Stimulated activated CD8-positive, alpha-beta memory T cell treated with anti-CD3 and anti-CD28 coated beads, Interleukin-7, amount 100 ng/mL, for 48 hours (primary cell): ENCODE results near the gene SRPK2.

Source experiments
- DNase-seq, 2 donors: peaks; one replicate each; pipeline ENCODE4 v3.0.0-alpha.2; 2020; ENCODE audit warnings: low read depth in 1 of 2; ENCODE audit errors: extremely low read depth in 1 of 2

SRPK2 gene

DNA sequence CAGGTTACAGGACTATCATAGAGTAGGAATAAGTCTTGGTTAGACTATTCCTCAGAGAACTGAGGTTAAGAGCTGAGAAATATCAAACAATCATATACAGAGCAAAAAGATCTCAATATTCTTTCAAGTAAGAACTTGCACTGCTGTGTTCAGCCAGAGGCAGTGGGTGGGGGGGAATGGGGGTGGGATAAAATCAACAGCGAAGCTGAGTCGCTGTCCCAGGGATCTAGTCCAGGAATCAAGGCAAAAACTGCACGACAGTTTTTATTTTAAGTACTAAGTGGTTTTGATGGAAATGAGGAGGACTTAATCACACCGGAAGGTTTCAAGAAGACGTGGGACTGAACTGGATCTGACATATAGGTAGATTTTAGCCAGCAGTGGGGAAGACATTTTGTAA lies 159.1 kb downstream of the SRPK2 start:
- DNase-seq = no peak

DNA sequence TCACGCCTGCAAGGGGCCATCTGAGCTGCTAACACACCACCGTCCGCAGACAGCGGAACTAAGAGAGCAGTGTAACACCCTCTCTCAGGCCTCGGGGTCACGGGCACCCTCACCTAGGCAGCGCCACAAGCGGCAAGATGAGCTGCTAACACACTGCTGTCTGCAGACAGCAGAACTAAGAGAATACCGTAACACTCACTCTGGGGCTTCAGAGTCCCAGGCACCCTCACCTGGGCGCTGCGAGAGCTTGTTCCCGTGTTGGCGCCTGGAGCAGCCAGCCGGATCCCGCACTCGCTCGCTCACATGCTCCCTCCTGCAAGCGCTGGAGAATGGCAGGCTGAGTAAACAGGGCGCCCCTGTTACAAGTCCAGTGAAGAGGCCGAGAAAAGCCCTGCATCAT lies 160.2 kb downstream of the SRPK2 start:
- no peak for DNase-seq

DNA sequence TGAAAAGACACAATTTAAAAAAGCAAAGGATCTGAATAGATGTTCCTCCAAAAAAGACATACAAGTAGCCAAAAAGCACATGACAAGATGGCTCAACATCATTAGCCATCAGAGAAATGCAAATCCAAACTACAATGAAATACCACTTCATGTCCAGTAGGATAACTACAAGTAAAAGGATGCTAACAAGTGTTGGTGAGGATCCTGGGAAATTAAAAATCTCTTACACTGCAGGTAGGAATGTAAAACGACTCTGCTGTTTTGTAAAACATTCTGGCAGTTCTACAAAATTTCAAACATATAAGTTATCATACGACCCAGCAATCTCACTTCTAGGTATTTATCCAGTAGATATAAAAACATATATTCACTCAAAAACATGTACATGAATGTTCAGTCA lies 161.3 kb downstream of the SRPK2 start:
- DNase-seq = no peak

DNA sequence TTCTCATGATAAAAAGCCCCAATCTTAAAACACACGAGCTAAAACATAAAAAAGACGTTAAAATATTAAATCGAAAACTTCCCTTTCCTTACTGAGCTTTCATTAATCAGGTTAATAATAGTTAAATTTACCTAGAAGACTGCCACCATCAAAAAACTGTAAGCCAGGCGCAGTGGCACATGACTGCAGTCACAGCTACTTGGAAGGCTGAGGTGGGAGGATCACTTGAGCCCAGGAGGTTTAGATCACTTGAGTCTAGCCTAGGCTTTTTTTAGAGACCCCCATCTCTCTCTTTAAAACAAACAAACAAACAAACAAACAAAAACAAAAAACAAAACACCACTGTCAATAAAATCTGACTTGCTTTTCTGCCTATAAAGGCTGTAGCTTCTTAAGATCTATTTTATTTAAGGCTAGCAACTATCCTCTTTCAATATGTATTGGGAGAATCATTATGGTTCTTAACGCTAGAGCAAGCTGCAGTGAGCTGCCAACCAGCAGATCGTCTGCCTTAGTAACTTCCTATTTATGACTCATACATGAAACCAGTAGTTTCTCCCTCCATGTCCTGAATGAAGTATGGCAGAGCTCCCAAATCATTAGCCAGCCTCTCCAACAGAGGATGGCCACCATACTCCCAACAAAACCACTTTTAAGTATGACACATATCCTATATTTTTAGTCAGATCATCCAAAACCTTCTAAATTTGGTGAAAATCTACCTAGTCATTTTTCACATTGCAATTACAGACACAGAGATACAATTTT lies 163.7 kb downstream of the SRPK2 start:
- no peak for DNase-seq

DNA sequence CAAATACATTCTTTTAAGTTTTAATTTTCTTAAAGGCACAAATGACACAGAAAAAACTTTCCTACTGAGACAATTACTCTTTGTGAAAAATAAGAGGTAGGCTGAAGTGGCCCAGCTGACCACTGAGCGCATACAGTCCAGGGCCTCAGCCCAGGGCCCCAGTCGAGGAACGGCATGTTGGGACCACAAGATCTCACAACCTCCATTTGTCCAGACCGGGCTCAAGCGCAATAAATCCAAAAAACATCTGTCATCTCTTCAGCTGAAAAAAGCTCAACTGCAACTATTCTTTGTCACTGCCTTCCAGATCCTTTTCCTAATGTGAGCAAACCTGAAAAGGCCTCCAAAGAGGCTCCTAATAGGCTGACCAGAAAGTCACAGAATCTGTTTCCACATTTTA lies 165.8 kb downstream of the SRPK2 start:
- DNase-seq = no peak

DNA sequence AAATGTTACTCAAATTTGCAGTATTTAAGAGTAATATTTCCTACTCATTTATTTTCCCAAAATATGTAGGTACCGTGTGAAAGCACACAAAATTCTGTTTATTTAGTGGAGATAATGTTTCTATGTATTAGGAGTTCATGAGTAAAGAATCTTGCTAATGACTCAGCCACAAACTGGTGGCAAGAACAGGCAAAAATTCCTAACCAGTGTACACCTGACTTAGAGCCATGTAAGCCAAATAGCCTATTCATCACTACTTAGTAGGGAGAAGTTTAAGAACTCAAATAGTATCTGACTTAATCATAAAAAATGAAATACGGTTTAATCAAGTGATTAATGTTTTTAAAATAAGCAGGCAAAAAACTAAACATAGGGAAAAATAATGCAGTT lies 169.0 kb downstream of the SRPK2 start:
- no peak for DNase-seq

DNA sequence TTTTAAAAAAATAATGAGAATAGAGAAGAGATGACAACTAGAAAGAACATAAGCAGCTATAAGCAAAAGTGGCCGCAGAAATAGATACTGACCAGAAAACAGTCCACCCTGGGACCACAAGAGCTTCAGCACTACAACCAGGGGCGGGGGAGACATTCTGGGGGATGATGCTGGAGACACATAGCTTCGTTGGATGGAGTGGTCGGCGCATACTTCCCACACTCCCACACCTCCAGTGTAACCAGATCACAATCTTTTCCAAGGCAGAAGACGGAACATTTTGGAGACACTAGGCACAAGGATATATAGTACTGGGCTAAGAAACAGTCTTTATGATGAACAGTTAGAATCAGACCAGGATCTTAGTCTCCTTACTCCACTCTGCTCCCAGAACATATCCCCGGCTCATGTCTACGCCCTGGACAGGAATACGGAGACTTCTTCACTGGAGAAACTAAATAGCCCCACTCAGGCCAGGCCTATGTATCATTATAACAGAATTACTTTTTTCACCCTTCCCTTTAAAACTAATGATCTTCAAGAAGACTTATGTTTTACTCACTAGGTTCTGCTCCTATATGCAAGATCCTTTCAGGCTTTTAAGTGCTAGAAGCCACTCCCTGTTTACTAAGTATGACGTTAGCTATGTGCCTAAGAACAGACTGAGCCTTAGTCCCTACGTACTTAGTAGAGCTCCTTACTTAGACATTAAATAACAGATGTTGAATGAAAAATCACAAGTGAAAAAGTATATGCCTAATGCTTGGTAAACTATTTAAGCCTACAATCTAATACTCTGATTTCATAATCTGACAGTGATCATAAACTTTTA lies 169.6 kb downstream of the SRPK2 start:
- no peak for DNase-seq

DNA sequence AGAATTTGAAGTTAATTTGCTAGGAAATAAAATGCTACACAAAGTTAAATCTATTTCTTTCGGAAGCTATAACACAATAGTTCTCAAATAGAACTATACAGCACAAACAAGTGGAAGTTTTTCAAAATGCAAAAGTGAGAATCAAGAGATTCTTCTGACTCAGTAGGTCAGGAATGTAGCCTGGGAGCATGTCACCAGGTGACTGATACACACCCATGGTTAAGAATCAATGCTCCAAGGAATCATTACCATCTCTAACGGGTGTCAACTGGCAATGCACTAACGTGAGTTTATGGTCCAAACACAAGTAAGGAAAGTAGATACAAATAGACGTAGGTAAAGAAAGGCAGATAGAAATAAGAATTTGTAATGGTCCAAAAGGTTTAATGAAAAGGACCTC lies 170.5 kb downstream of the SRPK2 start:
- no peak for DNase-seq

DNA sequence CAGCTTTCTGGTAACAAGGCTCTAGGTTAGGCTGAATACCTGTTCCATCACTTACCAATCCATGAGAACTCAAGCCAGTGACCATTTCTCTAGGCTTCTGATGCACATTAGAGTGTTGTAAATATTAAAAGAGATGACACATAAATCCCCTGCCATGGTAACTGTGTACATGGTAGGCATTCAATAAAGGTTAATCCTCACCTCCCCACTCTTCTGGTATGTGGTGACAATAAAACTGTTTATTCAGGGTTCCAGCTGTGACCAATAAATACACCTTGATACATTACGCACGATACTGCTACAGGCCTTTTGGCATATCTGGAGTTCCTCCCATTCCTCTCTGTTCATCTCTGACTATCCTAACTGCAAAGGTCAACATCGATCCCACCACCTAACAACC lies 171.9 kb downstream of the SRPK2 start:
- DNase-seq = no peak

DNA sequence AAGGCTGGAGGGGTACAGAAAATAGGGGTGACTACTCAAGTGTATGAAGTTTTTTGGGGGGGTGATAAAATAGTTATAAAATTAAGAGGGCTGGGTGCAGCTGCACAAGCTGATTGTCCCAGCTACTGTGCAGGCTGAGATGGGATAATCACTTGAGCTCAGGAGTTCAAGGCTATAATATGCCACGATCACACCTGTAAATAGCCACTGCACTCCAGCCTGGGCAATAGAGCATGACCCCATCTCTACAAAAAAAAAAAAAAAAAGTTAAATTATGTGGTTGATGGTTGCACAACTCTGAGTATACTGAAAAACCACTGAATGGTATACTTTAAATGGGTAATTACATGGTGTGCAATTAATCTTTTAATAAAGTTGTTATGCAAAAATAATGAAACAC lies 172.9 kb downstream of the SRPK2 start:
- DNase-seq = no peak

DNA sequence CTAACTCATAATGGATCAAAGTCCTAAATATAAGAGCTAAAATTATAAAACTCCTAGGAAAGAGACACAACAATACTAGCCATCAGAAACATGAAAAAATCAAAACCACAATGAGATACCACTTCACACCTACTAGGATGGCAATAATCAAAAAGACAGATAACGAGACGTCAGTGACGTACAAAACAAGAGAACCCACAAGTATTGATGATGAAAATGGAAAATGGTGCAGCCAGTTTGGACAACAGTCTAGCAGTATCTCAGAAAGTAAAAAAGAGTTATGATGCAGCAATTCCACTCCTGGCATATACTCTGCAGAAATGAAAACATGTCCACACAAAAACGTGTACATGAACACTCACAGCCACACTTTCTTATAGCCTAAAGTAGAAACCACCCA lies 173.5 kb downstream of the SRPK2 start:
- no peak for DNase-seq

DNA sequence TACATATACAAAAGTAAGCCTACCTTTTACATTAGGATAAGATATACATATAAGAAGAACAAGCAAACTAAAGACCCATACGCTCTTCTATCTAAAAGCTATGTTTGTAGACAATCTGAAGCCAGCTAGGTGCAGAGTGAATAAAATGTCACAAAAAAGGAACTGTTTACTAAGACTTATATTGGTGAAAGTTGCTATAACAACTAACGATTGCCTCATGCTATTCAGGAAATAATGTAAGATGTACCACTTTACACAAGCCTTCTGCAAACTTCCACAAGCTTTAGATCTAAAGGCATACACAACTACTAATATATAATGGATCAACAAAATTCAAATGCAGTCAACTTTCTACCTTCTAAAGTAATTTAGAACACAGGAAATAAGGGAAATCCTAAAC lies 175.1 kb downstream of the SRPK2 start:
- no peak for DNase-seq

DNA sequence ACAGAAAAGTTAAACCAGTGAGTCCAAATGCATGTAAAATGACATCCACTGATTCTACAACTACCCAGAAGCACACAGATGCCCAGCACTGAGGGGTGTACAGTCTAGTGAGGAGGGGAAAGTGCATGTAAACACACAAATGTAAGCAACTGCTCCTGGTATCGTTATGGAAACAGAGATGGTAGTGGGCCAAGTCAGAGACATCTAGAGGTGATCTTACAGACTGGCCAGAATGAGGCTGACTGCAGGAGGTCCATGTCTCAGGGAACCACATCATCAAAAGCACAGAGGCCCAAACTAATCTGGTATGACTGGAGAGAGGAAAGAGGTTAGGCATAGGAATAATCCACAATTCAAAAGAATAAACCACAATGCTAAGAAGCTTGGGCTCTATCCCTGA lies 176.5 kb downstream of the SRPK2 start:
- no peak for DNase-seq

DNA sequence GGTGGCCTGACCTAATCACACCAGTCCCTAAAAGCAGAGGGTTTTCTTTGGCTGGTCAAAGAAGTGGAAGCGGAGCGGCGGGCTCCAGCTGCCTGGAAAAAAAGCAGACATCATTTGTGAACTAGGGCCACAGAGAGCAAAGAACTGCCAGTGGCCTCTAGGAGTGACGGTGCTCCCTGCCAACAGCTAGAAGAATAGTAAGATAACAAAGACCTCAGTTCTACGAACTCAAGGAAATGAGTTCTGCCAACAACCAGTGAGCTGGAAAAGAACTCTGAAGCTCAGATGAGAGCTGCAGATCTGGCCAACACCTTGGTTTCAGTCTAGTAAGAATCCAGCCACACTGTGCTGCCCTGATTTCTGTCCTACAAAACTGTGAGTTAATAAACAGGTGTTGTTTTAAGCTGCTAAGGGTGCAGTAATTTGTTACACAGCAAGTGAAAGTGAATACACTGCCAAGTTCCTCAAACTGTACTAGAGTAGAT lies 178.0 kb downstream of the SRPK2 start:
- no peak for DNase-seq

DNA sequence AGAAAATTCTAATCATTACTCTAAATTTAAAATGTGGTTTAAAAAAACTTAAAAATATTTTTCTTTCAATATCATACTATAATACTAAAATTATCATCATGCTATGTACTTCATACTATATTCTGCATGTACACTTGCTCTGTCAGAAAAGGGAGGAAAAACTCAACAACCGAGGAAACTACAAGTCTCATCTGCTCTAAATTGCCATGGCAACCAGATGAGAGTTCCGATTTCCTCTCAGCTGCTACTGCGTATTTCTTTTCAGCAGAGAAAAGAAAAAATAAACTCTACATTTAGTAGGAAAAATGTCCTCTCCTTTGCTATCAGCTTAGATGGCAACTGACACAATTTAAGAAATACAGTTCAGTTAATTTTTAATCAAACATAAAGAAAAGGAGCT lies 178.9 kb downstream of the SRPK2 start:
- DNase-seq = no peak

DNA sequence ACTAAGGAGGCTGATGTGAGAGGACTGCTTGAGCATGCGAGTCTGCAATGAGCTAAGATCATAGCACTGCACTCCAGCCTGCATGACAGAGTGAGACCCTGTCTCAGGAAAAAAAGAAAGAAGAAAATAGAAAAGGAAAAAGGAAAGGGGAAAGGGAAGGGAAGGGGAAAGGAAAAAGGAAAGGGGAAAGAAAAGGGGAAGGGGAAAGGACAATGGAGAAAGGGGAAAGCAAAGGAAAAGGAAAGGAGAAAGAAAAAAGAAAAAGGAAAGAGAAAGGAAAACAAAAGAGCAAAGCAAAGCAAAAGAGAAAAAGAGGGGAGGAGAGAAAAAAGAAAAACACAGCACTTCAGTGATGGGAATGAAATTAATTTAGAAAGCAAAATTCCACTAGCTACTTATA lies 179.3 kb downstream of the SRPK2 start:
- DNase-seq = no peak

DNA sequence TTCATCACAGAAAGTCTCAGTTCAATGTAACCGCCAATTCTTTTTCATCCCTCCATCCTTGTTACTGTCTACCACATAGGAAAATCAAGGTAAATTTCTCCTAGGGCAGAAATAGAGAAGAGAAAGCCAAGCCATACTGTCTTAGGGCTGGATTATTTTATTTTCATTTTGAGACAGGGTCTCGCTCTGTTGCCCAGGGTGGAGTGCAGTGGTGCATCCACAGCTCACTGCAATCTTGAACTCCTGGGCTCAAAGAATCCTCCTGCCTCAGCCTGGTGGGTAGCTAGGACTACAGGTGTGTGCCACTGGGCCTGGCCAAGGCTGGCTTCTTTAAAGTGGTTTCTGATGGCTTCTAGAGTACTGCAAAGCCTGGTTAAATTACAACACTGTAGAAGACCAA lies 181.7 kb downstream of the SRPK2 start:
- no peak for DNase-seq

DNA sequence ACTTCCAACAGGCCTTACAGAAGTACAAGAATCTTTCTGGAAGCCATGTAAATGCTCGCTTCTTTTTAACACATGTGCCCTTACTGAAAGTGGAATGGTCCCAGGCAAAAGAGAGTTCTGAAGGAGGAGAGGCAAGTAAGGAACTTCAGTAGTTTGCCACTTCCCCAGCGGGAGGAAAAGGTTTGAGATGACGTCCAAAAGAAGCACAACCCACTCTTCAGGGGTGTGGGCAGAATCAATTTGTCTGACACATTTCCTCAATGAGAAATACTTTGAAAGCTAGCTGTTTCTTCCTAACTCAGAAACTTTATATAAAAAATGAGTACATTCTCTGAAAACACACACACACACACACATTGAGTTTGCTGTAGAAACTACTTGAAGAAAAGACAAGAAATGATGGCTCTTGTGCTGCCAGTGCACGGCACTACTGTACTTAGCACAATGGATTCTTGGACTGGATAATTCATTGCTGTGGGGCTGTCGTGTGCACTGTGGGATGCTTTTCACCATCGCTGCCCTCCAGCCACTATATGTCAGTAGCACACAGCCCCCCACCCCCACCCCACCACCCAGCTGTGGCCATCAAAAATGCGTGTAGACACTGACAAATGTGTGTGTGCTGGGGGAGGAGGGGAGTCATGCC lies 183.0 kb downstream of the SRPK2 start:
- peak in 1 of 2 donors; percentile 25 for DNase-seq

DNA sequence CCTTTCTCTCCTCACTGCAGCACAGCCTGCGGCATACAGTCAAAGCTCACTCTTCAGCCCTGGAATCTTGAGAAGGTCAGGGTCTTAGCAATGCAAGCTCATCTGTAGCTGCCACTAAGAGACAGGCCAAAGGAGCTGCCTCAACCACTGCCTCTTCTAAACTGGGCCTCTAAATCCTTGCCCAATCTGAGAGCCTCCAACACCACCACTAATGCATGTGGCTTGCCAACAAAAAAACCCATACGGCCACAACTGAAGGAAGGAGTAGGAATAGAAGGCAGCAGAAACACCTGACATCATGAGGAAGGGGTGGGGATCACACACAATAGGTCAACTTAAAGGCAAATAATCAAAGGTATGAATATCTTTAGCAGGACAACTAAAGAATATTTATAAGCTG lies 183.8 kb downstream of the SRPK2 start:
- no peak for DNase-seq

DNA sequence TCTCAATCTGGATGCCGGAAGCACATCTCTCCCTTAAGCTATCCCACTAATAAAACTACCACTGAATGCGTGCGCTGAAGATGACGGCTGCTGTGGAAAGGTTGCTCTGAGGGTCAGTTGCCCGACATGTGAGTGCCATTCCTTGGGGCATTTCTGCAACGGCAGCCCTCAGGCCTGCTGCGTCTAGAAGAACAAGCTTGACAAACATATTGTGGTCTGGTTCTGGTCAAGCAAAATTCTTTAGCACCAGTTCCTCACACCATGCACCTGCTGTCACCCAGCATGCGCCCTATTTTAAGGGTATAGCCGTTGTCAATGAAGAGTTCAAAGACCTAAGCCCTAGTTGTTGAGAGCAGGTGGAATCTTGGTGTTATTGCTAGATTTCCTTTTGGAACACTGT lies 184.2 kb downstream of the SRPK2 start:
- DNase-seq = no peak

DNA sequence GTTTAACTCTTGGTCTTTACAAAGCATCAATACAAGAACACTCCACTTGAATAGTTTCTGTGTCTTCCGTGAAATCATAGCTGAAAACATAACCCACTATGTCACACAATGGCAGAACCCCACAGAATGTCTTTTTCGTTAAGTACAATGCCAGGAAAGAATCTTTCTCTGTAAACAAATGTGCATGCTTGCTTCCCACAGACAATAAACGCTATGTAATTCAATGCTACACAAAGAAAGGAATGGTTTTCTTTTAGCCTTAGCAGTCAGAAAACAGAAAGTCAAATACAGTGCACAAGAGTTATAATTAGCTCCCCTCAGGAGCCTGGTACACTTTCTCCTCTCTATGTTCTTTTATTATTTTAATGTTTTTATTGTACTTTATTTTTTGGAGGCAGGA lies 186.1 kb downstream of the SRPK2 start:
- no peak for DNase-seq

DNA sequence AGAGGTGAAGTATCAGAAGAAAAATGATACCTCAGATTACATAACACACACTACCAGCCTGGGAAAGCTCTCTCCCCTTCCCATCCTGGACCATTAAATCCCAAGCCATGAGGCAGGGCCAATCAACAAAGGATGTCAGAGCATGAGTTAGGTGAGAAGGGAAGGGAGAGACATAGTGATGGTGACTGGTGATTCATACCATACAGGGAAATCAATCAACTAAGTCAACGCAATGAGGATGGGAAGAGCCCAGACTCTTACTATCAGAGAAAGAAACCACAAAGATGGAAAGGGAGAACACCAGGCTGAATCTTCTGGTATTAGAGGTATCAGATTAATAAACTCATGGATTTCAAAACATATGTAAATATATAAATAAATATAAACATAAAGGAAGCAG lies 189.3 kb downstream of the SRPK2 start:
- DNase-seq = no peak
